GM23338 (cell line): Measurements from ENCODE around the gene GRK5. TPM values are rescaled to one million over a fixed set of nuclear protein-coding genes. Genes with fewer than 3 reads are reported as not detected.

Experiments
- ATAC-seq: fragments of 200-7000 bp; cut with Tn5 transposase; 3 replicates; pipeline ENCODE4 v1.9.1; 2020
- DNase-seq: peaks from one replicate; pipeline ENCODE4 v3.0.0-alpha.2; 2015; ENCODE audit warnings: low spot score
- H2AFZ ChIP-seq: fragments of 200-600 bp; sonication (generic); 2 replicates; pipeline ENCODE4 v1.8.0; 2016; ENCODE audit warnings: antibody characterized with exemption, mild to moderate bottlenecking, moderate library complexity
- H3F3A ChIP-seq: fragments of 200-600 bp; sonication (generic); replicated peaks from 2 replicates; pipeline ENCODE4 v1.8.0; 2017; ENCODE audit warnings: antibody characterized with exemption, mixed run types, low read depth
- H3K27ac ChIP-seq: fragments of 200-600 bp; sonication (generic); 2 replicates; pipeline ENCODE4 v1.6.1; 2016; ENCODE audit warnings: low read depth
- H3K27me3 ChIP-seq: fragments of 200-600 bp; sonication (generic); 2 replicates; pipeline ENCODE4 v1.8.0; 2016; ENCODE audit warnings: mild to moderate bottlenecking, mixed run types, moderate library complexity; ENCODE audit not compliant: insufficient read depth
- H3K36me3 ChIP-seq: fragments of 200-600 bp; sonication (generic); 2 replicates; pipeline ENCODE4 v1.8.0; 2016; ENCODE audit warnings: mild to moderate bottlenecking; ENCODE audit not compliant: insufficient read depth
- H3K4me1 ChIP-seq: fragments of 200-600 bp; sonication (generic); 2 replicates; pipeline ENCODE4 v1.8.0; 2016; ENCODE audit warnings: mild to moderate bottlenecking, moderate library complexity; ENCODE audit not compliant: insufficient read depth
- H3K4me2 ChIP-seq: fragments of 200-600 bp; sonication (generic); 2 replicates; pipeline ENCODE4 v1.7.1; 2017; ENCODE audit warnings: mixed run types
- H3K4me3 ChIP-seq: fragments of 200-600 bp; sonication (generic); 2 replicates; pipeline ENCODE4 v1.6.1; 2016; ENCODE audit warnings: mixed run types
- H3K79me2 ChIP-seq: fragments of 200-600 bp; sonication (generic); replicated peaks from 2 replicates; pipeline ENCODE4 v1.8.0; 2017; ENCODE audit warnings: mild to moderate bottlenecking; ENCODE audit not compliant: insufficient read depth
- H3K9me2 ChIP-seq: fragments of 200-600 bp; sonication (generic); 2 replicates; pipeline ENCODE4 v1.8.0; 2017; ENCODE audit not compliant: insufficient read depth
- H4K20me1 ChIP-seq: fragments of 200-600 bp; sonication (generic); replicated peaks from 2 replicates; pipeline ENCODE4 v1.8.0; 2017; ENCODE audit warnings: mild to moderate bottlenecking; ENCODE audit not compliant: insufficient read depth
- H3K27ac Mint-ChIP-seq: 2 replicates; pipeline ENCODE4 v1.8.0; 2020; ENCODE audit warnings: inconsistent platforms, mild to moderate bottlenecking, moderate library complexity, mixed read lengths
- H3K27me3 Mint-ChIP-seq: 3 replicates; pipeline ENCODE4 v1.8.0; 2022; ENCODE audit warnings: low read depth, mild to moderate bottlenecking, moderate library complexity, mixed read lengths, inconsistent platforms; ENCODE audit not compliant: insufficient read depth, poor library complexity
- H3K36me3 Mint-ChIP-seq: 3 replicates; pipeline ENCODE4 v1.8.0; 2021; ENCODE audit warnings: low read depth, mild to moderate bottlenecking, inconsistent platforms, moderate library complexity, mixed read lengths
- H3K4me1 Mint-ChIP-seq: 3 replicates; pipeline ENCODE4 v1.8.0; 2020; ENCODE audit warnings: mild to moderate bottlenecking, inconsistent platforms, mixed read lengths
- H3K4me3 Mint-ChIP-seq: 3 replicates; pipeline ENCODE4 v1.8.0; 2021; ENCODE audit warnings: moderate library complexity, mild to moderate bottlenecking, inconsistent platforms, mixed read lengths
- H3K9me3 Mint-ChIP-seq: 3 replicates; pipeline ENCODE4 v1.8.0; 2020; ENCODE audit warnings: moderate library complexity, mild to moderate bottlenecking, inconsistent platforms, mixed read lengths
- CREB1 ChIP-seq: fragments of 250-450 bp; sonication (Bioruptor Pico); IDR thresholded peaks from 2 replicates; pipeline ENCODE4 v1.5.0; 2020; ENCODE audit warnings: low read depth, mild to moderate bottlenecking, moderate library complexity
- EZH2 ChIP-seq: fragments of 200-600 bp; sonication (generic); IDR thresholded peaks from one replicate; pipeline ENCODE4 v1.8.0; 2017; ENCODE audit warnings: antibody characterized with exemption, mild to moderate bottlenecking, low read depth; ENCODE audit not compliant: unreplicated experiment
- EZH2phosphoT487 ChIP-seq: fragments of 200-600 bp; sonication (generic); IDR thresholded peaks from one replicate; pipeline ENCODE4 v1.8.1; 2018; ENCODE audit warnings: antibody characterized with exemption; ENCODE audit not compliant: unreplicated experiment
- JUNB ChIP-seq: IDR thresholded peaks from one replicate; pipeline ENCODE4 v1.6.1; 2016; ENCODE audit warnings: antibody characterized with exemption; ENCODE audit not compliant: unreplicated experiment
- POLR2AphosphoS5 ChIP-seq: IDR thresholded peaks from 2 replicates; pipeline ENCODE4 v1.6.1; 2016; ENCODE audit warnings: antibody characterized with exemption, low read depth
- STAT1 ChIP-seq: IDR thresholded peaks from one replicate; pipeline ENCODE4 v1.6.1; 2016; ENCODE audit warnings: antibody characterized with exemption; ENCODE audit not compliant: unreplicated experiment
- ZNF331 ChIP-seq: fragments of 250-450 bp; sonication (Bioruptor Pico); IDR thresholded peaks from 2 replicates; pipeline ENCODE4 v1.5.0; 2020; ENCODE audit warnings: low read depth, mild to moderate bottlenecking, moderate library complexity
- polyA plus RNA-seq: library from polyadenylated mRNA; unstranded; fragments of >200 nt; fragmentation: Nextera tagmentation; extraction: Ambion mirVana; gene quantifications from 2 replicates; pipeline ENCODE4 v1.2.1, GENCODE V29; 2016
- total RNA-seq: library from RNA; depleted of rRNA; stranded (reverse); fragments of >200 nt; shearing (Covaris generic); gene quantifications from 2 replicates; pipeline ENCODE4 v1.2.3, GENCODE V29; 2014
- TF ChIP-seq, protein P1 (sequence below): fragments of 250-450 bp; sonication (Bioruptor Pico); IDR thresholded peaks from 2 replicates; pipeline ENCODE4 v1.5.0; 2020; ENCODE audit warnings: mild to moderate bottlenecking, moderate library complexity
- TF ChIP-seq, protein P2 (sequence below), 2 experiments: fragments of 200-600 bp in 1 of 2; sonication (generic) in 1 of 2; conservative IDR thresholded peaks; 2 replicates each; pipeline versions ENCODE4 v1.5.1 to v1.6.1; 2016 to 2017; ENCODE audit warnings: antibody characterized with exemption in 2 of 2, low read depth in 2 of 2, mild to moderate bottlenecking in 2 of 2, moderate library complexity in 1 of 2
- TF ChIP-seq, protein P3 (sequence below): IDR thresholded peaks from one replicate; pipeline ENCODE4 v1.6.1; 2018; ENCODE audit warnings: antibody characterized with exemption; ENCODE audit not compliant: unreplicated experiment
- TF ChIP-seq, protein P4 (sequence below): IDR thresholded peaks from 2 replicates; pipeline ENCODE4 v1.6.1; 2016; ENCODE audit warnings: antibody characterized with exemption

Gene GRK5
- total and polyA plus RNA-seq, 2 experiments from 2014 or later: 0.53 to 2.0 TPM

DNA sequence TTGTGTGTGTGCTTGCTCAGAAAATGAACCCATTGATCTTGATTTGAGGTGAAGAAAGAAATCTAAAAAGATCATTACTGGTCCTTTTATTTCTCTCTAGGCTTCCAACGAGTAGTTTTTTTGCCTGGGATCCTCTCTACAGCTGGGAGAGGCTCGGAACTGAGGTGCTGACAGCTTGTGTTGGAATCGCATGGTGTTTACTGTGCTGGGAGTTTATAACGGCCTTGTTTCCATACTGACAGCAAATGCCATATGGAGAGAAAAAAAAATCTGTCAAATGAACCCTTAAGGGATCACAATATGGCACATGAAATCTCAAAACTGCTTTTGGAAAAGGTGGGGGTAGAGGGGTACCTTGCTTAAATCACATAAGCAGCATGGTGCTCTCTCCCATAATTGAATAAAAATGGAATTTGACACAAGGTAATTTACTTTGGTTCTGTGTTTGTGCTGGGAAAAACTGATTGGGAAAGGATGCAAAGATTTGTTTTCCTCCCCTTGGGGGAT is 170.1 kb downstream of the GRK5 start:
- Mint-ChIP-seq H3K4me3 (no peak overlapping the region), H3K27ac (no peak overlapping the region), H3K4me1 (peaks cover 3% of the 10 kb centered on the region; the same call in 1 of the 3 replicates), H3K27me3 (peaks cover 3% of the 10 kb centered on the region), H3K36me3 (no peaks in the 10 kb centered on the region), H3K9me3 (no peaks in the 10 kb centered on the region)
- no peak for DNase-seq
- no peak for TF ChIP-seq ZNF331
- TF ChIP-seq CREB1 (CRISPR knock-in tag): no peak
- TF ChIP-seq, protein P1, sequence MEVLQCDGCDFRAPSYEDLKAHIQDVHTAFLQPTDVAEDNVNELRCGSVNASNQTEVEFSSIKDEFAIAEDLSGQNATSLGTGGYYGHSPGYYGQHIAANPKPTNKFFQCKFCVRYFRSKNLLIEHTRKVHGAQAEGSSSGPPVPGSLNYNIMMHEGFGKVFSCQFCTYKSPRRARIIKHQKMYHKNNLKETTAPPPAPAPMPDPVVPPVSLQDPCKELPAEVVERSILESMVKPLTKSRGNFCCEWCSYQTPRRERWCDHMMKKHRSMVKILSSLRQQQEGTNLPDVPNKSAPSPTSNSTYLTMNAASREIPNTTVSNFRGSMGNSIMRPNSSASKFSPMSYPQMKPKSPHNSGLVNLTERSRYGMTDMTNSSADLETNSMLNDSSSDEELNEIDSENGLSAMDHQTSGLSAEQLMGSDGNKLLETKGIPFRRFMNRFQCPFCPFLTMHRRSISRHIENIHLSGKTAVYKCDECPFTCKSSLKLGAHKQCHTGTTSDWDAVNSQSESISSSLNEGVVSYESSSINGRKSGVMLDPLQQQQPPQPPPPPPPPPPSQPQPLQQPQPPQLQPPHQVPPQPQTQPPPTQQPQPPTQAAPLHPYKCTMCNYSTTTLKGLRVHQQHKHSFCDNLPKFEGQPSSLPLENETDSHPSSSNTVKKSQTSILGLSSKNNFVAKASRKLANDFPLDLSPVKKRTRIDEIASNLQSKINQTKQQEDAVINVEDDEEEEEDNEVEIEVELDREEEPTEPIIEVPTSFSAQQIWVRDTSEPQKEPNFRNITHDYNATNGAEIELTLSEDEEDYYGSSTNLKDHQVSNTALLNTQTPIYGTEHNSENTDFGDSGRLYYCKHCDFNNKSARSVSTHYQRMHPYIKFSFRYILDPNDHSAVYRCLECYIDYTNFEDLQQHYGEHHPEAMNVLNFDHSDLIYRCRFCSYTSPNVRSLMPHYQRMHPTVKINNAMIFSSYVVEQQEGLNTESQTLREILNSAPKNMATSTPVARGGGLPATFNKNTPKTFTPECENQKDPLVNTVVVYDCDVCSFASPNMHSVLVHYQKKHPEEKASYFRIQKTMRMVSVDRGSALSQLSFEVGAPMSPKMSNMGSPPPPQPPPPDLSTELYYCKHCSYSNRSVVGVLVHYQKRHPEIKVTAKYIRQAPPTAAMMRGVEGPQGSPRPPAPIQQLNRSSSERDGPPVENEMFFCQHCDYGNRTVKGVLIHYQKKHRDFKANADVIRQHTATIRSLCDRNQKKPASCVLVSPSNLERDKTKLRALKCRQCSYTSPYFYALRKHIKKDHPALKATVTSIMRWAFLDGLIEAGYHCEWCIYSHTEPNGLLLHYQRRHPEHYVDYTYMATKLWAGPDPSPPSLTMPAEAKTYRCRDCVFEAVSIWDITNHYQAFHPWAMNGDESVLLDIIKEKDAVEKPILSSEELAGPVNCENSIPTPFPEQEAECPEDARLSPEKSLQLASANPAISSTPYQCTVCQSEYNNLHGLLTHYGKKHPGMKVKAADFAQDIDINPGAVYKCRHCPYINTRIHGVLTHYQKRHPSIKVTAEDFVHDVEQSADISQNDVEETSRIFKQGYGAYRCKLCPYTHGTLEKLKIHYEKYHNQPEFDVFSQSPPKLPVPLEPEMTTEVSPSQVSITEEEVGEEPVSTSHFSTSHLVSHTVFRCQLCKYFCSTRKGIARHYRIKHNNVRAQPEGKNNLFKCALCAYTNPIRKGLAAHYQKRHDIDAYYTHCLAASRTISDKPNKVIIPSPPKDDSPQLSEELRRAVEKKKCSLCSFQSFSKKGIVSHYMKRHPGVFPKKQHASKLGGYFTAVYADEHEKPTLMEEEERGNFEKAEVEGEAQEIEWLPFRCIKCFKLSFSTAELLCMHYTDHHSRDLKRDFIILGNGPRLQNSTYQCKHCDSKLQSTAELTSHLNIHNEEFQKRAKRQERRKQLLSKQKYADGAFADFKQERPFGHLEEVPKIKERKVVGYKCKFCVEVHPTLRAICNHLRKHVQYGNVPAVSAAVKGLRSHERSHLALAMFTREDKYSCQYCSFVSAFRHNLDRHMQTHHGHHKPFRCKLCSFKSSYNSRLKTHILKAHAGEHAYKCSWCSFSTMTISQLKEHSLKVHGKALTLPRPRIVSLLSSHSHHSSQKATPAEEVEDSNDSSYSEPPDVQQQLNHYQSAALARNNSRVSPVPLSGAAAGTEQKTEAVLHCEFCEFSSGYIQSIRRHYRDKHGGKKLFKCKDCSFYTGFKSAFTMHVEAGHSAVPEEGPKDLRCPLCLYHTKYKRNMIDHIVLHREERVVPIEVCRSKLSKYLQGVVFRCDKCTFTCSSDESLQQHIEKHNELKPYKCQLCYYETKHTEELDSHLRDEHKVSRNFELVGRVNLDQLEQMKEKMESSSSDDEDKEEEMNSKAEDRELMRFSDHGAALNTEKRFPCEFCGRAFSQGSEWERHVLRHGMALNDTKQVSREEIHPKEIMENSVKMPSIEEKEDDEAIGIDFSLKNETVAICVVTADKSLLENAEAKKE (CRISPR knock-in tag): no peak
- no peak for TF ChIP-seq STAT1
- TF ChIP-seq EZH2: no peak
- TF ChIP-seq, protein P2, sequence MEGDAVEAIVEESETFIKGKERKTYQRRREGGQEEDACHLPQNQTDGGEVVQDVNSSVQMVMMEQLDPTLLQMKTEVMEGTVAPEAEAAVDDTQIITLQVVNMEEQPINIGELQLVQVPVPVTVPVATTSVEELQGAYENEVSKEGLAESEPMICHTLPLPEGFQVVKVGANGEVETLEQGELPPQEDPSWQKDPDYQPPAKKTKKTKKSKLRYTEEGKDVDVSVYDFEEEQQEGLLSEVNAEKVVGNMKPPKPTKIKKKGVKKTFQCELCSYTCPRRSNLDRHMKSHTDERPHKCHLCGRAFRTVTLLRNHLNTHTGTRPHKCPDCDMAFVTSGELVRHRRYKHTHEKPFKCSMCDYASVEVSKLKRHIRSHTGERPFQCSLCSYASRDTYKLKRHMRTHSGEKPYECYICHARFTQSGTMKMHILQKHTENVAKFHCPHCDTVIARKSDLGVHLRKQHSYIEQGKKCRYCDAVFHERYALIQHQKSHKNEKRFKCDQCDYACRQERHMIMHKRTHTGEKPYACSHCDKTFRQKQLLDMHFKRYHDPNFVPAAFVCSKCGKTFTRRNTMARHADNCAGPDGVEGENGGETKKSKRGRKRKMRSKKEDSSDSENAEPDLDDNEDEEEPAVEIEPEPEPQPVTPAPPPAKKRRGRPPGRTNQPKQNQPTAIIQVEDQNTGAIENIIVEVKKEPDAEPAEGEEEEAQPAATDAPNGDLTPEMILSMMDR (conservative IDR thresholded peaks at IDR 0.05; ENCODE audit: low read depth in 2 of 2): no peak
- no peak for TF ChIP-seq EZH2phosphoT487
- TF ChIP-seq JUNB: no peak
- TF ChIP-seq, protein P3, sequence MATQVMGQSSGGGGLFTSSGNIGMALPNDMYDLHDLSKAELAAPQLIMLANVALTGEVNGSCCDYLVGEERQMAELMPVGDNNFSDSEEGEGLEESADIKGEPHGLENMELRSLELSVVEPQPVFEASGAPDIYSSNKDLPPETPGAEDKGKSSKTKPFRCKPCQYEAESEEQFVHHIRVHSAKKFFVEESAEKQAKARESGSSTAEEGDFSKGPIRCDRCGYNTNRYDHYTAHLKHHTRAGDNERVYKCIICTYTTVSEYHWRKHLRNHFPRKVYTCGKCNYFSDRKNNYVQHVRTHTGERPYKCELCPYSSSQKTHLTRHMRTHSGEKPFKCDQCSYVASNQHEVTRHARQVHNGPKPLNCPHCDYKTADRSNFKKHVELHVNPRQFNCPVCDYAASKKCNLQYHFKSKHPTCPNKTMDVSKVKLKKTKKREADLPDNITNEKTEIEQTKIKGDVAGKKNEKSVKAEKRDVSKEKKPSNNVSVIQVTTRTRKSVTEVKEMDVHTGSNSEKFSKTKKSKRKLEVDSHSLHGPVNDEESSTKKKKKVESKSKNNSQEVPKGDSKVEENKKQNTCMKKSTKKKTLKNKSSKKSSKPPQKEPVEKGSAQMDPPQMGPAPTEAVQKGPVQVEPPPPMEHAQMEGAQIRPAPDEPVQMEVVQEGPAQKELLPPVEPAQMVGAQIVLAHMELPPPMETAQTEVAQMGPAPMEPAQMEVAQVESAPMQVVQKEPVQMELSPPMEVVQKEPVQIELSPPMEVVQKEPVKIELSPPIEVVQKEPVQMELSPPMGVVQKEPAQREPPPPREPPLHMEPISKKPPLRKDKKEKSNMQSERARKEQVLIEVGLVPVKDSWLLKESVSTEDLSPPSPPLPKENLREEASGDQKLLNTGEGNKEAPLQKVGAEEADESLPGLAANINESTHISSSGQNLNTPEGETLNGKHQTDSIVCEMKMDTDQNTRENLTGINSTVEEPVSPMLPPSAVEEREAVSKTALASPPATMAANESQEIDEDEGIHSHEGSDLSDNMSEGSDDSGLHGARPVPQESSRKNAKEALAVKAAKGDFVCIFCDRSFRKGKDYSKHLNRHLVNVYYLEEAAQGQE: no peak
- no peak for TF ChIP-seq POLR2AphosphoS5
- TF ChIP-seq, protein P4, sequence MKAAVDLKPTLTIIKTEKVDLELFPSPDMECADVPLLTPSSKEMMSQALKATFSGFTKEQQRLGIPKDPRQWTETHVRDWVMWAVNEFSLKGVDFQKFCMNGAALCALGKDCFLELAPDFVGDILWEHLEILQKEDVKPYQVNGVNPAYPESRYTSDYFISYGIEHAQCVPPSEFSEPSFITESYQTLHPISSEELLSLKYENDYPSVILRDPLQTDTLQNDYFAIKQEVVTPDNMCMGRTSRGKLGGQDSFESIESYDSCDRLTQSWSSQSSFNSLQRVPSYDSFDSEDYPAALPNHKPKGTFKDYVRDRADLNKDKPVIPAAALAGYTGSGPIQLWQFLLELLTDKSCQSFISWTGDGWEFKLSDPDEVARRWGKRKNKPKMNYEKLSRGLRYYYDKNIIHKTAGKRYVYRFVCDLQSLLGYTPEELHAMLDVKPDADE: no peak
- Histone ChIP-seq H3K27ac (no peak overlapping the region), H3K36me3 (no peaks in the 10 kb centered on the region), H3K27me3 (no peaks in the 10 kb centered on the region), H4K20me1 (no peaks in the 10 kb centered on the region; the same call in 1 of the 2 replicates), H3K4me2 (no peak overlapping the region), H3K79me2 (no peaks in the 10 kb centered on the region), H2AFZ (no peak overlapping the region), H3K9me2 (no peaks in the 10 kb centered on the region), H3F3A (no peaks in the 10 kb centered on the region), H3K4me3 (no peak overlapping the region), H3K4me1 (no peaks in the 10 kb centered on the region)
- ATAC-seq: no peak
